ENCODE measurements around the gene NCKAP1.
"Not testable (repeated sequence)": the region's sequence is repeated elsewhere in the genome, so short reads cannot be mapped to it uniquely, and the experiment has no call there.

Gene NCKAP1

DNA sequence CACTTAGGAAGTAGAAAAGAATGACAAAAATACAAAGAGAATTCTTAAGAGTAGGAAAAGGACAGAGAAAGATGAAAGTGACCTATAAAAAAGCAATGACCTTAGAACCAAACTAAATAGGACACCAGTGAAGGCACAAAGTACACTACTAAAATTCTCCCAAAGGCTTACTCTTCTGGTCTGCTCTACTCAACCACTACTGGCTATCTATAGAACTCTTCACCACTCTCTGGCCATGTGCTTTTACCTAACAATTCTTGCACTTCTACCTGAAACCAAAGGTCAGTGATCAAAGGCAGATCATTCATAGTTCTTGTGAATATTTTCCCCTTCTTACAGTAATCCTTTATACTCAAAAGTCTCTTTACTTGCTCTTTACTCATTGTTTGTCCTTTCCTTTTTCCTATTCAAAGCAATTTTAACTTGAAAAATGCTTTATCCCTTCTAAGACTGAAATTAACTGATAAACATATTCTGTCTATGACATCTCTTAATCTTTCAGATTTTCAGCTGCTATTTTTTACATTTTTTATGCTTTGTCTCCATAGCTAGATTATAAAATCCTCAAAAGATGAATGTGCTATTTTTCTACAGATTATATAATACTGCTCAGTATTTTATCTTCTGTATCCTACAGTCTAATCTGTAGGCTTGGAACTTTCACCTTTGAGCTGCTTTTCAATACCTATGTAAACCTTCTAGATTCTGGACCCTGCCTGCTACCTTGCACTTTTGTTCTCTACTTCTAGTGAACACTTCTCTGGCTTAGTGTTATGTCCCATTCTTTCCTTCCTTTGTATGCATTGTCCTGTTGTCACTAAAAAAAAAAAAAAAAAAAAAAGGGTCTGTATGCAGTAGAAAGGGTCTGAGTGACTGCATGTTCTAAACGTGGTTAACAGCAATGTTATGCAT lies 64.6 kb downstream of the NCKAP1 start:
- TF ChIP-seq CTCF (IDR thresholded peaks at IDR 0.05; ENCODE audit: low read depth, low read length) (no peak), MYC (IDR thresholded peaks at IDR 0.05; ENCODE audit: low read depth, low read length) (no peak), MAX (IDR thresholded peaks at IDR 0.05; ENCODE audit: low read depth, low read length) (no peak), POLR2A (IDR thresholded peaks at IDR 0.05; ENCODE audit: extremely low read depth, insufficient read length) (no peak)
- H3K4me3 ChIP-seq (ENCODE audit: low read depth, low read length) = no peak overlapping the region
- no peak for DNase-seq (ENCODE audit: low read depth)

GRCh38 chr2:182972548-182972942 lies 65.7 kb downstream of the NCKAP1 start:
- H3K4me3 ChIP-seq (ENCODE audit: low read depth, low read length) = no peak overlapping the region
- TF ChIP-seq POLR2A (IDR thresholded peaks at IDR 0.05; ENCODE audit: extremely low read depth, insufficient read length) (no peak), CTCF (IDR thresholded peaks at IDR 0.05; ENCODE audit: low read depth, low read length) (no peak), MYC (IDR thresholded peaks at IDR 0.05; ENCODE audit: low read depth, low read length) (no peak)
- DNase-seq (ENCODE audit: low read depth) = no peak

GRCh38 chr2:182971820-182972547 lies 66.3 kb downstream of the NCKAP1 start:
- no peak overlapping the region for H3K4me3 ChIP-seq (ENCODE audit: low read depth, low read length)
- no peak for DNase-seq (ENCODE audit: low read depth)
- no peak for TF ChIP-seq MYC (IDR thresholded peaks at IDR 0.05; ENCODE audit: low read depth, low read length)
- no peak for TF ChIP-seq CTCF (IDR thresholded peaks at IDR 0.05; ENCODE audit: low read depth, low read length)
- no peak for TF ChIP-seq MAX (IDR thresholded peaks at IDR 0.05; ENCODE audit: low read depth, low read length)
- TF ChIP-seq POLR2A (IDR thresholded peaks at IDR 0.05; ENCODE audit: extremely low read depth, insufficient read length) = no peak

GRCh38 chr2:182970486-182970885 lies 67.8 kb downstream of the NCKAP1 start:
- no peak for TF ChIP-seq MYC (IDR thresholded peaks at IDR 0.05; ENCODE audit: low read depth, low read length)
- TF ChIP-seq POLR2A (IDR thresholded peaks at IDR 0.05; ENCODE audit: extremely low read depth, insufficient read length) = no peak
- no peak for TF ChIP-seq CTCF (IDR thresholded peaks at IDR 0.05; ENCODE audit: low read depth, low read length)
- no peak for TF ChIP-seq MAX (IDR thresholded peaks at IDR 0.05; ENCODE audit: low read depth, low read length)
- H3K4me3 ChIP-seq (ENCODE audit: low read depth, low read length) = no peak overlapping the region
- DNase-seq (ENCODE audit: low read depth) = no peak

- TF ChIP-seq MAX (IDR thresholded peaks at IDR 0.05; ENCODE audit: low read depth, low read length) (no peak), MYC (IDR thresholded peaks at IDR 0.05; ENCODE audit: low read depth, low read length) (no peak), POLR2A (IDR thresholded peaks at IDR 0.05; ENCODE audit: extremely low read depth, insufficient read length) (no peak), CTCF (IDR thresholded peaks at IDR 0.05; ENCODE audit: low read depth, low read length) (no peak)
- DNase-seq (ENCODE audit: low read depth) = no peak
- H3K4me3 ChIP-seq (ENCODE audit: low read depth, low read length) = no peak overlapping the region
Observed at GRCh38 chr2:182968493-182968892, 69.8 kb downstream of the NCKAP1 start.

DNA sequence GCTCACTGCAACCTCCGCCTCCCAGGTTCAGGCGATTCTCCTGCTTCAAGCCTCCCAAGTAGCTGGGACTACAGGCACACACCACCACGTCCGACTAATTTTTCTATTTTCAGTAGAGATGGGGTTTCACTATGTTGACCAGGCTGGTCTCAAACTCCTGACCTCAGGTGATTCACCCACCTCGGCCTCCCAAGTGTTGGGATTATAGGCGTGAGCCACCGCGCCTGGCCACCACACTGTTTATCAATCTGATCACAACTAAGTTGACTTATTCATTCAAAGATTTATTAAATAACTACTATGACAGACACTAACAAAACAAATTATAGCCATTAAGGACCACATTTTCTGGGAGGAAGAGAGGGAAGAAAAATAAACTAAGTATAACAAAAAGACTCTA lies 71.9 kb downstream of the NCKAP1 start:
- not testable (repeated sequence) for DNase-seq (ENCODE audit: low read depth); H3K4me3 ChIP-seq (ENCODE audit: low read depth, low read length)
